GM12892 (cell line): ENCODE measurements around the gene DHDDS.

Source experiments
- POLR2A ChIP-seq: IDR thresholded peaks from 2 replicates; pipeline ENCODE4 v1.6.1; 2011; ENCODE audit warnings: low read depth, low read length, control low read depth
- POLR2AphosphoS5 ChIP-seq: IDR thresholded peaks from 2 replicates; pipeline ENCODE4 v1.6.1; 2011; ENCODE audit warnings: low read depth, low read length, control low read depth
- TAF1 ChIP-seq: IDR thresholded peaks from 2 replicates; pipeline ENCODE4 v1.6.1; 2011; ENCODE audit warnings: low read depth, mild to moderate bottlenecking, control low read depth, low read length, borderline replicate concordance

DNA sequence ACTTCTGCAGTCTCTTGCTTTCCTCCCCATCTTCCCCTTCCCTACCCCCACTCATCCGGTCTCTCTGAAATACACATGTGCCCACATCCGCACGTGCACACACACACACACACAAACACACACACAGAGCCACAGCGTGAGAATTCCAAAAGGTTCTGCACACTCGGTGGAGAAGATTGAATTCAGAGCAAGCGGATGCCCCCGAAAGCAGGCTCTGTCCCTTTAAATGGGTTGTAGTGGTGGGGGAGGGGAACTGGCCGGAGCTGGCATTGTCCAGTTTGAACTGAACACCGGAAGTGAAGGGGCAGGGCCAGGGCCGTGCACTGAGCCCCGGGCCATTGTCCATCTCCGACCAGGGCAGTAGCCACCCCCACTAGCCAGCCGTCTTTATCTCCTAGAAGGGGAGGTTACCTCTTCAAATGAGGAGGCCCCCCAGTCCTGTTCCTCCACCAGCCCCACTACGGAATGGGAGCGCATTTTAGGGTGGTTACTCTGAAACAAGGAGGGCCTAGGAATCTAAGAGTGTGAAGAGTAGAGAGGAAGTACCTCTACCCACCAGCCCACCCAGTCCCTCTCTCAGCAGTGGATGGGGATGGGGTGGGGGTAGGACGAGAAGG, 22.8 kb upstream of the DHDDS start:
- TF ChIP-seq TAF1 = no peak
- no peak for TF ChIP-seq POLR2A
- TF ChIP-seq POLR2AphosphoS5 = no peak
